Measurements from ENCODE around the gene GPR15LG. TPM values are rescaled to one million over a fixed set of nuclear protein-coding genes. Genes with fewer than 3 reads are reported as not detected.

The GPR15LG gene
- total and polyA plus RNA-seq, 2 experiments from 2014 or later = not detected

- no peak overlapping the region for H3K27ac ChIP-seq (ENCODE audit: low read depth)
- H3K36me3 ChIP-seq (ENCODE audit: insufficient read depth) = no peaks in the 10 kb centered on the region
- Mint-ChIP-seq H3K4me1 (peaks cover 4% of the 10 kb centered on the region; the same call in 1 of the 3 replicates), H3K27me3 (ENCODE audit: insufficient read depth, low read depth, poor library complexity) (peaks cover 5% of the 10 kb centered on the region), H3K9me3 (peaks cover 9% of the 10 kb centered on the region), H3K4me3 (no peak overlapping the region), H3K36me3 (ENCODE audit: low read depth) (peaks cover 5% of the 10 kb centered on the region; the same call in 1 of the 3 replicates), H3K27ac (no peak overlapping the region)
- no peaks in the 10 kb centered on the region; the same call in 1 of the 2 replicates for H3K9me2 ChIP-seq (ENCODE audit: insufficient read depth)
- DNase-seq (ENCODE audit: low spot score) (no peak), ATAC-seq (no peak)
- H3K79me2 ChIP-seq (replicated peaks; ENCODE audit: insufficient read depth) = no peaks in the 10 kb centered on the region
- H3K27me3 ChIP-seq (ENCODE audit: insufficient read depth) = no peaks in the 10 kb centered on the region
- no peak overlapping the region for H2AFZ ChIP-seq
- no peaks in the 10 kb centered on the region; the same call in 1 of the 2 replicates for H4K20me1 ChIP-seq (replicated peaks; ENCODE audit: insufficient read depth)
- H3K4me3 ChIP-seq = no peak overlapping the region
- no peak overlapping the region for H3K4me2 ChIP-seq
- no peaks in the 10 kb centered on the region for H3F3A ChIP-seq (replicated peaks; ENCODE audit: low read depth)
- no peaks in the 10 kb centered on the region for H3K4me1 ChIP-seq (ENCODE audit: insufficient read depth)
- no peak for TF ChIP-seq POLR2AphosphoS5 (IDR thresholded peaks at IDR 0.05; ENCODE audit: low read depth)
- no peak for TF ChIP-seq ZNF114 (CRISPR knock-in tag; IDR thresholded peaks at IDR 0.05)
- TF ChIP-seq CREB1 (CRISPR knock-in tag; IDR thresholded peaks at IDR 0.05; ENCODE audit: low read depth) = no peak
- no peak for TF ChIP-seq ZNF331 (CRISPR knock-in tag; IDR thresholded peaks at IDR 0.05; ENCODE audit: low read depth)
- TF ChIP-seq STAT1 (IDR thresholded peaks at IDR 0.05; ENCODE audit: unreplicated experiment) = no peak
- TF ChIP-seq EZH2phosphoT487 (IDR thresholded peaks at IDR 0.05; ENCODE audit: unreplicated experiment) = no peak
- no peak for TF ChIP-seq EZH2 (IDR thresholded peaks at IDR 0.05; ENCODE audit: low read depth, unreplicated experiment)
- TF ChIP-seq, protein P1, sequence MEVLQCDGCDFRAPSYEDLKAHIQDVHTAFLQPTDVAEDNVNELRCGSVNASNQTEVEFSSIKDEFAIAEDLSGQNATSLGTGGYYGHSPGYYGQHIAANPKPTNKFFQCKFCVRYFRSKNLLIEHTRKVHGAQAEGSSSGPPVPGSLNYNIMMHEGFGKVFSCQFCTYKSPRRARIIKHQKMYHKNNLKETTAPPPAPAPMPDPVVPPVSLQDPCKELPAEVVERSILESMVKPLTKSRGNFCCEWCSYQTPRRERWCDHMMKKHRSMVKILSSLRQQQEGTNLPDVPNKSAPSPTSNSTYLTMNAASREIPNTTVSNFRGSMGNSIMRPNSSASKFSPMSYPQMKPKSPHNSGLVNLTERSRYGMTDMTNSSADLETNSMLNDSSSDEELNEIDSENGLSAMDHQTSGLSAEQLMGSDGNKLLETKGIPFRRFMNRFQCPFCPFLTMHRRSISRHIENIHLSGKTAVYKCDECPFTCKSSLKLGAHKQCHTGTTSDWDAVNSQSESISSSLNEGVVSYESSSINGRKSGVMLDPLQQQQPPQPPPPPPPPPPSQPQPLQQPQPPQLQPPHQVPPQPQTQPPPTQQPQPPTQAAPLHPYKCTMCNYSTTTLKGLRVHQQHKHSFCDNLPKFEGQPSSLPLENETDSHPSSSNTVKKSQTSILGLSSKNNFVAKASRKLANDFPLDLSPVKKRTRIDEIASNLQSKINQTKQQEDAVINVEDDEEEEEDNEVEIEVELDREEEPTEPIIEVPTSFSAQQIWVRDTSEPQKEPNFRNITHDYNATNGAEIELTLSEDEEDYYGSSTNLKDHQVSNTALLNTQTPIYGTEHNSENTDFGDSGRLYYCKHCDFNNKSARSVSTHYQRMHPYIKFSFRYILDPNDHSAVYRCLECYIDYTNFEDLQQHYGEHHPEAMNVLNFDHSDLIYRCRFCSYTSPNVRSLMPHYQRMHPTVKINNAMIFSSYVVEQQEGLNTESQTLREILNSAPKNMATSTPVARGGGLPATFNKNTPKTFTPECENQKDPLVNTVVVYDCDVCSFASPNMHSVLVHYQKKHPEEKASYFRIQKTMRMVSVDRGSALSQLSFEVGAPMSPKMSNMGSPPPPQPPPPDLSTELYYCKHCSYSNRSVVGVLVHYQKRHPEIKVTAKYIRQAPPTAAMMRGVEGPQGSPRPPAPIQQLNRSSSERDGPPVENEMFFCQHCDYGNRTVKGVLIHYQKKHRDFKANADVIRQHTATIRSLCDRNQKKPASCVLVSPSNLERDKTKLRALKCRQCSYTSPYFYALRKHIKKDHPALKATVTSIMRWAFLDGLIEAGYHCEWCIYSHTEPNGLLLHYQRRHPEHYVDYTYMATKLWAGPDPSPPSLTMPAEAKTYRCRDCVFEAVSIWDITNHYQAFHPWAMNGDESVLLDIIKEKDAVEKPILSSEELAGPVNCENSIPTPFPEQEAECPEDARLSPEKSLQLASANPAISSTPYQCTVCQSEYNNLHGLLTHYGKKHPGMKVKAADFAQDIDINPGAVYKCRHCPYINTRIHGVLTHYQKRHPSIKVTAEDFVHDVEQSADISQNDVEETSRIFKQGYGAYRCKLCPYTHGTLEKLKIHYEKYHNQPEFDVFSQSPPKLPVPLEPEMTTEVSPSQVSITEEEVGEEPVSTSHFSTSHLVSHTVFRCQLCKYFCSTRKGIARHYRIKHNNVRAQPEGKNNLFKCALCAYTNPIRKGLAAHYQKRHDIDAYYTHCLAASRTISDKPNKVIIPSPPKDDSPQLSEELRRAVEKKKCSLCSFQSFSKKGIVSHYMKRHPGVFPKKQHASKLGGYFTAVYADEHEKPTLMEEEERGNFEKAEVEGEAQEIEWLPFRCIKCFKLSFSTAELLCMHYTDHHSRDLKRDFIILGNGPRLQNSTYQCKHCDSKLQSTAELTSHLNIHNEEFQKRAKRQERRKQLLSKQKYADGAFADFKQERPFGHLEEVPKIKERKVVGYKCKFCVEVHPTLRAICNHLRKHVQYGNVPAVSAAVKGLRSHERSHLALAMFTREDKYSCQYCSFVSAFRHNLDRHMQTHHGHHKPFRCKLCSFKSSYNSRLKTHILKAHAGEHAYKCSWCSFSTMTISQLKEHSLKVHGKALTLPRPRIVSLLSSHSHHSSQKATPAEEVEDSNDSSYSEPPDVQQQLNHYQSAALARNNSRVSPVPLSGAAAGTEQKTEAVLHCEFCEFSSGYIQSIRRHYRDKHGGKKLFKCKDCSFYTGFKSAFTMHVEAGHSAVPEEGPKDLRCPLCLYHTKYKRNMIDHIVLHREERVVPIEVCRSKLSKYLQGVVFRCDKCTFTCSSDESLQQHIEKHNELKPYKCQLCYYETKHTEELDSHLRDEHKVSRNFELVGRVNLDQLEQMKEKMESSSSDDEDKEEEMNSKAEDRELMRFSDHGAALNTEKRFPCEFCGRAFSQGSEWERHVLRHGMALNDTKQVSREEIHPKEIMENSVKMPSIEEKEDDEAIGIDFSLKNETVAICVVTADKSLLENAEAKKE (CRISPR knock-in tag; IDR thresholded peaks at IDR 0.05) = no peak
- TF ChIP-seq, protein P2, sequence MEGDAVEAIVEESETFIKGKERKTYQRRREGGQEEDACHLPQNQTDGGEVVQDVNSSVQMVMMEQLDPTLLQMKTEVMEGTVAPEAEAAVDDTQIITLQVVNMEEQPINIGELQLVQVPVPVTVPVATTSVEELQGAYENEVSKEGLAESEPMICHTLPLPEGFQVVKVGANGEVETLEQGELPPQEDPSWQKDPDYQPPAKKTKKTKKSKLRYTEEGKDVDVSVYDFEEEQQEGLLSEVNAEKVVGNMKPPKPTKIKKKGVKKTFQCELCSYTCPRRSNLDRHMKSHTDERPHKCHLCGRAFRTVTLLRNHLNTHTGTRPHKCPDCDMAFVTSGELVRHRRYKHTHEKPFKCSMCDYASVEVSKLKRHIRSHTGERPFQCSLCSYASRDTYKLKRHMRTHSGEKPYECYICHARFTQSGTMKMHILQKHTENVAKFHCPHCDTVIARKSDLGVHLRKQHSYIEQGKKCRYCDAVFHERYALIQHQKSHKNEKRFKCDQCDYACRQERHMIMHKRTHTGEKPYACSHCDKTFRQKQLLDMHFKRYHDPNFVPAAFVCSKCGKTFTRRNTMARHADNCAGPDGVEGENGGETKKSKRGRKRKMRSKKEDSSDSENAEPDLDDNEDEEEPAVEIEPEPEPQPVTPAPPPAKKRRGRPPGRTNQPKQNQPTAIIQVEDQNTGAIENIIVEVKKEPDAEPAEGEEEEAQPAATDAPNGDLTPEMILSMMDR (conservative IDR thresholded peaks at IDR 0.05; ENCODE audit: low read depth in 2 of 2) = no peak
Measured at GRCh38 chr10:84176351-84176750, 2.8 kb downstream of the GPR15LG start.
